Measurements from ENCODE around the gene TAF3.
"Not testable (repeated sequence)": the region's sequence is repeated elsewhere in the genome, so short reads cannot be mapped to it uniquely, and the experiment has no call there.

TAF3 gene

DNA sequence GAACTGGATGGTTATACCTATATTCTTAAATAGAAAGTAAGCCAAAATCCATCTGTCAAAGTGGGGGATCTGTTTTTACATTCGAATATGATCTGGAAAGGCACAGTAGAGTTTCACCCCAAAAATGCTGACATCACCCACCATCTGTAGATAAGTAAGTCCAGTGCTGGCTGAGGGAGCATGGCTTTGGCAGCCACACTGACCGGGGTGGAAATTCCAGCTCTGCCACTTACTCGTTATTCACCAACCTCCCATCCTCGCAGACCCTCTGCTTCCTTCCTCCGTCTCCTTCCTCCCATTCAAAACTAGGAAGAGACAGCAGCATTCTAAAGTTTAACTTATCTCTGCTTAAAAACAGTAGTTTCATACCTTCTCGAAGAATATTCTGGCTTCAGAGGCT lies 151.3 kb downstream of the TAF3 start:
- no peak for DNase-seq (ENCODE audit: low read depth)

DNA sequence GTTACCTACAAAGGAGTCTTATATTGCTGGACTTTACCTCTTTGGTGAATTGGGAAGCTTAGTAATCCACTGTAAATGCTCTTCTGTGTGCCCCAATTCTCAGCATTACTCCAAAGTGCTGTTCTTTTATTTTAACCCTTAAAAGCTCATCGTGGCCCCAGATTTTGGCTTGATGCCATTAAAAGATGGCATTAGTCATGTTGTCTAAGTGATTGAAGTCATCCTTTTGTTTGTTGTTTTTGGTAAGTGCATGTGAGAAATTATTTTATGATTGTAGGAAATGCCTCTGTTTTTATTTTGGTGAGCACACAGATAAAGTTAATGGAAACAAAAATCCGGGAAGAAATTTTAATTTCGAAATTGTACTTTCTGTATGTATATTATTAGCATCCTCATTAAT lies 153.6 kb downstream of the TAF3 start:
- DNase-seq (ENCODE audit: low read depth) = peak; percentile 16

DNA sequence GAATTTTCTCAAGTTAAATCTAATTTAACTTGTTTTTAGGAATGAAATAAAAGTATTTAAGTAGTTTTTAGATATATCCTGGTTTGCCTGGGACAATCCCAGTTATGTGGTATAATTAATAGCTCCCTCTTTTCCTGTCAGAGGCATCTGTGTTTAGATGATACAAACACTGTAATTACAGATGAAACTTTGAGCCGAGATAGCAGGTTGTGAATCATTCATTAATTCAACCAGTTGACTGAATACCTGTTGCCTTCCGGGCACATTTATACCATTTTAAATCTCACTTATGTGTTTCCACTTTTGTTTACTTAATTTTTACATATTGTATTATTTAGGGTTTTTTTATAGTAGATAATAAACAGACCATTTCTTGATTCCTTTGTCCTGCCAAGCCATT lies 154.1 kb downstream of the TAF3 start:
- DNase-seq (ENCODE audit: low read depth) = no peak

DNA sequence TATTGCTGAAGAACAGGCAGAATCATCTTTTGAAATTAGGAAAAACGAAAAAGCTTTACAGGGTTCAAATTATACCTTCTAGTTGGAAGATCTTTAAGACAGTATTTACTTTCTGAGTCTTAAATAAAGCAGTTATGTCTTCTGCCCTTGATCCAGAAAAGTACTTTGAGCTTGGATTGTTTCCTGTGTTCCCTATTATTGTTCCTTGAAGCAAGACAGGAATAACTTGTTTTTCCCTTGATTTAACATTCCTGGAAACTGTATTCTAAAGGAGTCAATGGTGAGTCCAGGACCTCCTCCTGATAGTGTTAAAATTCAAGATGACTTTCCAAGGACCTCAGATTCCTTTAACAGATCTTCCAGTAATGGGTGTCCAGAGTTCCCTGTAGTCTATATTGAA lies 161.9 kb downstream of the TAF3 start:
- no peak for DNase-seq (ENCODE audit: low read depth)

DNA sequence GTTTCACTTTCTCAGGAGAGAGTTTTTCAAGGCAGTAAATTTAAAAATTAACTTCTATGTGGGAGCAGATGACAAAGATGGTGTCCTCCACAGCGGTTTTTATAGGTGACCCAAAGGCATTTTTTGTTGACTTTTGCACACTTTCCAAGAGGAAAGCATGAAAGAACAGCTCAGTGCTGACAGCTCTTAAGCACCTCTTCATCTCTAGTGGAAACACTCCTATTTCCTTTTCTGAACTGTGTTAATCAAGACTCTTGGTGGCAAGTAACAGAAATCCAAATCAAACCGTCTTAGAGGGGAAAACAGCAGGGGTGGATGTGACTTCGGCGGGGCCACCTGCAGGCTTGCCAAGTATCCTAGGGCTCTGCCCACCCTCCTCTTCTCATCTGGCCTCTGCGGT lies 164.4 kb downstream of the TAF3 start:
- no peak for DNase-seq (ENCODE audit: low read depth)

DNA sequence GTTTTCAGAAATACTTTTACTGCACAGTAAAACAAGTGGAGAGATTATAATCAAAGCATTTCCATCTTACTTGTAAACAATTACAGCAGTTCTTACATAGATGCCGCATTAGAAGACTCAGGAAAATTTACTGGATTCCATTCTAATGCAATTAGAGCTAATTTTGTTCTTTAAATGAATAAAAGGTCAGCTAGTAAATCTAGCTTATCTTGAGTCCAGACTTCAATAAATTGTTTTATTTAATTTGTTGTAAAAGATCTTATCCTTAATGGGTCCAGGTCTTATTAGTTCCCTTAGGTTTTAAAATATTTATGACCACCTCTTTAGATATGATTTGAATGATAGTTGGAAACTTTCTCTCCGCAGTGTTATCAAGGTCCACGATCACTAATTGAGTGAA lies 166.0 kb downstream of the TAF3 start:
- no peak for DNase-seq (ENCODE audit: low read depth)

DNA sequence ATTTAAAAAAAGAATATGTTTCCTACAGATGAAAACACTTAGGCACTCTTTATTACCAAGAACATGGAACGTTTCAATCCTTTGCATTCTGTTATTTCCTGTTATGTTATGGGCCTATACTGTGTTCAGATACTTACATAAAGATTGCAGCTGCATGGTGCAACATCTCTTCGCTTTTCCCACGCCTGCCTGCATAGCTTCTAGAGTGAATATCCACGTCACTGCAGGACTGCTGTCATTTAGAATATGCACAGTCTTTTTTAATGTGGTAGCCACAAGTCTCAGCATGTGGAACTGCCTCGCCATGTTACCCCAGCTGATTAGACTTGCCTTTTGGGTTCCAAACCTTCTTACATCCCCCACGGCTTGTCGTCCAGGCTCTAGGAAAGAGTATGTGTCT lies 166.6 kb downstream of the TAF3 start:
- DNase-seq (ENCODE audit: low read depth) = no peak

DNA sequence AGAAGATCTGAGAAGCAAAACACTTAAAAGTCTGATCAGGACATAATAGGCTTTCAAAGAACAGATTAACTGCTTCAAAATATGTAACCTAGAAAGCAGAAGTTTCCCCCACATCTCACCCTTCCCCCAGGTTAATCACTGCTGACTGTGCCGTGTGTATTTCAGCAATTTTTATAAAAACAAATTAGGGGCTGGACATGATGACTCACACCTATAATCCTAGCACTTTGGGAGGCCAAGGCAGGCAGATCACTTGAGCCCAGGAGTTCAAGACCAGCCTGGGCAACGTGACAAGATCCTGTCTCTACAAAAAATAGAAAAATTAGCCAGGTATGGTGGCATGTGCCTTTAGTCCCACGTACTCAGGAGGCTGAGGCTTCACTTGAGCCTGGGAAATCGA lies 168.5 kb downstream of the TAF3 start:
- peak; percentile 41 for DNase-seq (ENCODE audit: low read depth)

DNA sequence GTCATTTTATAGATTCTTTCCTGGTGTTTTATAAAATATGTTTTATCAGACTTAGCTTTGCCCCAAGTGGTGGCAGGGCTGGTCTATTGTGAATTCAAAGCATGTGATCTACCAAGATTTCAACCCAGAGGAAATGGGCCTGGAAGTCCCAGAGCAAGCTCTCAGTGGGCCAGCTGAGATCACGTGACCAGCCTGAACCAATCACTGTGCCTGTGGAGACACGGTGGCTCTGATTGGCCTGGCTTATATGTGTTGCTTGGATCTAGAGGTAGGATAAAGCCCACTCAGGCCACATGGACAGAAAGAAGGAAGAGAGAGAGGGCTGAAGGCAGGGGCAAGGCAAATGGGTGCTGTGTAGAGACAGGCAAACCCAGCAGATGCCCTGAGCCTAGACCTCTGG lies 170.7 kb downstream of the TAF3 start:
- peak; percentile 6 for DNase-seq (ENCODE audit: low read depth)

DNA sequence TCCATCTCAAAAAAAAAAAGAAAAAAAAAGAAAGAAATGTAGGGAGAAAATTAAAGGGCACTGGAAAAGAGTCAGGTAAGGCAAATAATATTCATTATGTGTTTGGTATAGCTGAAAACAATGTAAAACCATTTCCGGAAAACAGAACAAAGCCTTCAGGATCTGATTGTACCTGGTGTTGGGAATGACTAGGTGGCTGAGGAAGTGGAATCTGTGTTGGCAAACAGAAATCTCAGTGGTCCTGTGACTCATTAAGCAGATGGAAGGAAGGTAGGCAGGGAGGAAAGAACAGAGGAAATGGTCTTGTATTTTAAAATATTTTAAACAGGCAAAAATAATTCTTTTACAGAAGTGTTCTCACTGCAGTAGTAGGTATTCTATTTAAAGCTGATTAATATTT lies 180.5 kb downstream of the TAF3 start:
- DNase-seq (ENCODE audit: low read depth) = peak; percentile 10

DNA sequence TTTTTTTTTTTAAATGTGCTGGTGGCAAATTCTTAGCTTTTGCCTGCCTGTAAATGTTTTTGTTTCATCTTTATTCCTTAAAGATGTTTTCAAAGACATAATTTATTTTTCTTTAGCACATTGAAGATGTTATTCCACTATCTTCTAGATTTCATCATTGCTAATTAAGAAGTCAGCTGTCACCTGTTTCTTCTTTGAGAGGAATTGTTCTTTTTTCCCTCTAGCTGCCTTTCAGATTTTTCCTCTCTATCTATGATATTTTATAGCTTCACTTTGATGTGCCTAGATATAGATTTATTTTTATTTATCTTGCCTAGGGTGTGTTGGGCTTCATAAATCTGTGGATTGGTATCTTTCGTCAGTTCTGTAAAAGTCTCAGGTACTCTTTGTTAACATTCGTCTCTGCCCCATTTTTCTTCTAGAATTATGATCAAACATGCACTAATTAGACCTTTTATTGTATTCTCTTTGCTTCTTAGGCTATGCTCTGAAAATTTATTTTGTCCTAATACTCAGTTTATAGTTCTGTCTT lies 186.2 kb downstream of the TAF3 start:
- DNase-seq (ENCODE audit: low read depth) = no peak

DNA sequence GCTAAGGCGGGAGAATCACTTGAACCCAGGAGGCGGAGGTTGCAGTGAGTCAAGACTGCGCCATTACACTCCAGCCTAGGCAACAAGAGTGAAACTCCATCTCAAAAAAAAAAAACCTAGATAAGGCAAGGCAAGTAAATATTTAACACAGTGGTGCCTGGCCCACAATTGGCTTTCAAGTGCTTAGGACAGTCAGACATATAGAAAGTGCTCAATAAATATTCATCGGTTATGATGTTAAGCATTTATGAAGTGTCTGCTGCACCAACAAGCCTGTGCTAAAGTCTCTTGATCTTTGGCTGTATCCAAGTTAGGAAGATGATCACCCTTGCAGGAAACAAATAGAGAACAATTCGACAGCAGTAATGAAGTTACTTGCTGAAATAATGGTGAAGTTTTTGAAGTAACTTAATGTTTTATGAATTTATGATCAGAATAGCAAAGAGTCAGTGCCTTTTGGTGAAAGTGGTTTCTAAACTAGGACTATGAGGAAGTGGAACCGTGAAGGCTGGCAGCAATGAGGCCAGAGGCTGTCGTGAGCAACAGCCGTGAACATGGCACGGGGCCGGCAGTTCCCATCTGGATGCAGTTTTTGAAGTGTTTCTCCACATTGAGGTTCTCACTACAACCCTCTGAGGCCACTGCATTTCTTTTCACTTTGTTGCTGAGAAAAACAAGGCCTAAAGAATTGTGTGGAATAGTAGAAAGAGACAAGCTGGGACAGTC lies 188.1 kb downstream of the TAF3 start:
- DNase-seq (ENCODE audit: low read depth) = no peak

DNA sequence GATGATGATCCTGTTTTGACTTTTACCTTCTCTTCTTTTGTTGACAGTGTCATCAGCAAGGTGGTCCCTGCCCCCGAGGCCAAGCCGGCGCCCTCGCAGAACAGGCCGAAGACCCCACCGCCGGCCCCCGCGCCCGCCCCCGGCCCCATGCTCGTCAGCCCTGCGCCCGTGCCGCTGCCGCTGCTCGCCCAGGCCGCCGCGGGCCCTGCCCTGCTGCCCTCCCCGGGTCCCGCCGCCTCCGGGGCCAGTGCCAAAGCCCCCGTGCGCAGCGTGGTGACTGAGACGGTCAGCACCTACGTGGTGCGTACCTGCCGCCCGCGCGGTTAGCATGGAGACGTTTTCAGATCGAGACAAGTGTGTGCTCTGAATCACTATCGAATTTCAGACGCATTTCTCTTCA lies 190.7 kb downstream of the TAF3 start:
- no peak for DNase-seq (ENCODE audit: low read depth)

DNA sequence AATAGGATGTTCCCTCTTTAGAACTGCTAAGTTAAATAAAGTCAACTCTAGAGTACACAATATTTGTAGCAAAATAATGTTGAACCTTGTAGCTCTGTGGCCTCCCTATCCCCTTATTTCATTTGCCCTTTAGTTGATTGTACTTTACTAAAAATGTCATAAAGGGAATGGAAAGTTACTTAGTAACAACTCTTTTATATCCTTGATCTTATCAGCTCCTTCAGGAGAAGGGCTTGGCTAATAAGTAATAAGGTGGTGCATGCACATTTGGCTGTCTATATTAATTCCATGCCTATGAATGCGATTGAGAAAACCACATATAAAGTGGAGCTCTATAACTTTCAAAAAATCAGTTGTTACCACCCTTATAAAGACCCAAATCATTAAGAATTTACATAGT lies 194.7 kb downstream of the TAF3 start:
- DNase-seq (ENCODE audit: low read depth) = no peak

DNA sequence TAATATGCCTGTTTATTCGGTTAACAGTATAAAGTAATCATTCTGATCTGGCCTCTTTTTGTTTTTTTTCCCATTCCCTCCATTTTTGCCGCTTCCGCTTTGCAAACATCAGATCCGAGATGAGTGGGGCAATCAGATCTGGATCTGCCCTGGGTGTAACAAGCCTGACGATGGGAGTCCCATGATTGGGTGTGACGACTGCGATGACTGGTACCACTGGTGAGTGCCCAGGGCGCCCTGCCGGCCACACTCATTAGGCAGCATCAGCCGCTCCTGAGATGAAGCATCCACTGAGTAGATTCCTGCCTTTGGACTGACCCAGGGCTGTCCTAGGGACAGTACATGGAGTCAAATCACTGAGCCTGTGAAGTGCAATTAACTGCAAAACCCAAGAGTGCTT lies 195.3 kb downstream of the TAF3 start:
- DNase-seq (ENCODE audit: low read depth) = no peak

DNA sequence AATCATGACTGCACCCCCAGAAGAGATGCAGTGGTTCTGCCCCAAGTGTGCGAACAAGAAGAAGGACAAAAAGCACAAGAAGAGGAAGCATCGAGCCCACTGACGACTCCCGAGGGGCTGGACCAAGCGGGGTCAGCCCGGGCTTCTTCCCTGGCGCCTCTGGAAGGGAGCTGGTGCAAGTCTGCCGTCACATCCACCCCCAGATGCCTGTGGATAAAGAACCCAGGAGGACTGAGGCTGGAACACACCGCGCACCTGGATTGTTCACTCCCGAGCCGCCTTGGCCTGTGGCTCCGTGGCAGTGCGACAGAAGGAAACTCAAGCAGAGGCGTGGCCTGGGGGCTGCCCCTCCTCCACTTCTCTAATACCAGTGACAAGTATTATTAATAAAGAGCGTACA lies 196.3 kb downstream of the TAF3 start:
- DNase-seq (ENCODE audit: low read depth) = no peak

DNA sequence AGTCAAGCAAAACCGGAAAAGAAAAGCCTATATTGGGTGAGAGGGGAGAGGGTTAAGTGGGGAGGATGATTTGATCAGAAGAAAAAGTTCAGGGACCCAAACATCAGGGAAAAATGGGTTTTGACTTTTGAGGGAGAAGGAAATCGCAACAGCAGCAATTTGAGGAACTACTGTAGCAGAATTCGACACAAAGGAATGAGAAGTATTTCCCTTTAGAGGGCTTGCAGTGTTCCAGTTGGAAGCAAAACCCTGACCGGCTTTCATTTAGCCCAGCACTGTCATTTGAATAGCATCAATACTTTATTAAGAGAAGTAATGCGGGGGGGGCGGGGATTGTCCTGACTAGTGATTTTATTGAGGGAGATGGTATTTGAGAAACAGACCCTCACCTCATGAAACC lies 199.0 kb downstream of the TAF3 start:
- DNase-seq (ENCODE audit: low read depth) = no peak

DNA sequence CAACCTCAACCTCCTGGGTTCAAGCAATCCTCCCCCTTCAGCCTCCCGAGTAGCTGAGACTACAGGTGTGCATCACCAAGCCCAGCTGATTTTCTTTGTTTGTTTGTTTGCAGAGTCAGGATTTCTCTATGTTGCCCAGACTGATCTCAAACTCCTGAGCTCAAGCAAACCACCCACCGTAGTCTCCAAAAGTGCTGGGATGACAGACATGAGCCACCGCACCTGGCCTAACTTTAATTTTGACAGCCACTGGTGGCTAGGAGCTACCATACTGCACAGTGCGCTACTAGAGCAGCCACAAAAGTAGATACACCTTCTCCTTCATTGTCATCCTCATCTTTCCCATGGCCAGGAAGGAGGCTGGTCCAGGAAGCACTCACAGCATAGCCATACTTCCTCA lies 205.0 kb downstream of the TAF3 start:
- DNase-seq (ENCODE audit: low read depth) = no peak

DNA sequence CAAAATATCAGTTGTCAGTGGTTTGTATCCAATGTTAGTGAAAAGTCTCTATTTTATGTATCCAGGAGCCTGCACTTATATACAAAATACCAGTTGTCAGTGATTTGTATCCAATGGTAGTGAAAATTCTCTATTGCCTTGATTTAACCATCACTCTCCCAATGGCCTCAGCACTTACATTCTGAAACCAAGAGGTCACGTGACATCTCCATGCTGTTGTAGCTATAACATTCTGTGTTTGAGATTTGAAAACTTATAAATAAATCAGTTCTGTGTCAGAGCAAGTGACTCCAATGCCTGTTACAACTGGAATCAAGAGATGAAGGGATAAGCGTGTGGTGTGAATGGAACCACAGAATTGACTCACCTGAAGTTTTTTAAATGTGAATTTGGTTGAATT lies 205.5 kb downstream of the TAF3 start:
- no peak for DNase-seq (ENCODE audit: low read depth)

DNA sequence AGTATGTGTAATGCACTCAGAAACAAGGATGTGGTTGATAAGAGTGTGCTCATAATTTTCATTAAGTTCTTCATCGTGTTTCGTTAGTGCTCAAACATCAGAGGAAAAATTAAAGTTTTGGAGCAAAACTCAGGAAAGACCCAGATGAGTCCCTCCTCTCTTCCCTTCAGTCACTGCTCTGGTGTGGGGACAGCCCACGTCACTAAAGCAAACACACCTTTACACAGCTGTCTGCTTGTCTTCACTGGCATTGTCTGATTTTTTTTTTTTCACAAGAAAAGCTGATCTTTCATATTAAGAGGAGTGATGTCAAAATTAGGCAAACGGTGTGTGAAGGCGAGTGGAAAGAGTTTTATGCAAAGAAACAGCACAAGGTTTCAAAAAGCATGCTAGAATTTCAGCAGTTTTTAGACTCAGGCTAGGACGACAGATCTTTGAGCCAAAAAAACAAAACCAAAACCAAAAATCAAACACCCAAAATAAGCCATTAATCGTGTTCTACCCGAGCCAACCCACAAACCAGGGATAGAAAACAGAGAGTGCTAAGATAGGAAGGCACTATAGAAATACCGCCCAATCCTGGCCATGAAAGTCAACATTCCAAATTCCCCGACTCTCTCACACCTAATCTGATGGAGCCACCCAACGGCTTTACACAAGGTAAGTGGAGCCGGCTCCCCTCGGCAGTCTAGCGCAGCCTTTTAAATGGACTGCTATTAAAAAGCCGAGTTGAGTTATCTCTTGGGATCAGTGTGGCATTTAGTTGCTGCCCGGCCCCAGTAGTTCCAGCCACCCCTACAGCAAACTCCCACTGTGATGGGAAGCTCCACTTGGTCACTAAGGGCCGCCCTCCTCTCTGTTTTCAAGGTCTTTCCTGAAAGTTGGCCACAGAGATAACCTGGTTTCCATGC lies 208.3 kb downstream of the TAF3 start:
- no peak for DNase-seq (ENCODE audit: low read depth)

DNA sequence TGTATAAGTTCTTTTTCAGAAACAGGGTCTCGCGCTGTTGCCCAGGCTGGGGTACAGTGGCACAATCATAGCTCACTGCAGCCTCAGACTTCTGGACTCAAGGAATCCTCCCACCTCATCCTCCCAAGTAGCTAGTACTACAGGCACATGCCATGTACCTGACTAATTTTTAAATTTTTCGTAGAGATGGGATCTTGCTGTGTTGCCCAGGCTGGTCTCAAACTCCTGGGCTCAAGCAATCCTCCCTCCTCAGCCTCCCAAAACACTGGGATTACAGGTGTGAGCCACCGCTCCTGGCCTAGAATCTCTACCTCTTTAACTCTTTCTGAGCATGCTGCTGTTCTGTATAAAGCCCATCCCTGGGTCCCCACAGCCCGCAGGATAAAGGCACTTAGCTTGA lies 212.9 kb downstream of the TAF3 start:
- not testable (repeated sequence) for DNase-seq (ENCODE audit: low read depth)

DNA sequence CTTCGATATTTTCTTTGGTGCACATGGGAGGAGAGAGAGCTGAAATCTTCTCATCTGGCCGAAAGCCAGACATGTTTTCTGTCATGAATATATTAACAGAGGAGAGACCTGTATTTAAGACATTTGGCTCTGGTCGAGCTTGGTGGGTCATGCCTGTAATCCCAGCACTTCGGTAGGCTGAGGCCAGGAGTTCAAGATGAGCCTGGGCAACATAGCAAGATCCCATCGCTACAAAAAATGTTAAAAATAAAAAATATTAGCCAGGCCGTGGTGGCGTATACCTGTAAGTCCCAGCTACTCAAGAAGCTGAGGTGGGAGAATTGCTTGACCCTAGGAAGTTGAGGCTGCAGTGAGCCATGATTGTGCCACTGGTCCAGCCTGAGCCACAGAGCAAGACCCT lies 214.3 kb downstream of the TAF3 start:
- no peak for DNase-seq (ENCODE audit: low read depth)

DNA sequence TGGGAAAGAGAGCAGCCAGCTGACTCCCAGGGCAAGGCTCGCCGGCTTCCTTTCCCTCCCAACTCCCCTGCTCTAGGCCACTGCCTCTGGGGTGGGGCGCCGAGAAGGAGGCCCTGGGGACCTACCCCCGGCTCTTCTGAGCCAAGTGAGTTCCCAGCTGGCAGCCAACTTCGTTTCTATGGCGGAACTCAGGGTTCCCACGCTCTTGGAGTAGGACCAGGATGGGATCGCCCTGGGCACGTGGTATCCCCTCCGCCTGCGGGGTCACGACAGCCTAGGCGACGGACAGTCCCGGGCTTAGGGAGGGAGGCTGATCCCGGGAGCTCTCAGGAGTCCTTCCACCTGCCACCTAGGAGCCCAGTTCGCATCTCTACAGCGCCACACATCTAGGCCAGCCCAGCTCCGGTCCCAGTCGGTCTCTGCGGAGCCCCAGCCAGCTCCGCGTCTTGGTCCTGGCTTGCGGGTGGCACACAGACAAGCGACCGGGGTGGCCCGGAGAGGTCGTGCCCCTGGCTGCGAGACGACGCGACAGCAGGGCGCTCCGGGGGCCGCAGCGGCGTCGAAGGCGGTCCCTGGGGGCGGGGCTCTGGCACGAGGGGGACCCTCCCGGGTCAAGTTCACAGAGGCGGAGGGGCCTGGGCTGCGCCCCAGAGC lies 215.6 kb downstream of the TAF3 start:
- no peak for DNase-seq (ENCODE audit: low read depth)

All from ELR (cell line).